ENCODE results near the gene GPR160.

- TF ChIP-seq CTCF (conservative IDR thresholded peaks at IDR 0.05; ENCODE audit: low read depth in 2 of 2) (no peak), ZNF331 (CRISPR knock-in tag; IDR thresholded peaks at IDR 0.05; ENCODE audit: low read depth) (no peak), EZH2phosphoT487 (IDR thresholded peaks at IDR 0.05; ENCODE audit: unreplicated experiment) (no peak), POLR2AphosphoS5 (IDR thresholded peaks at IDR 0.05; ENCODE audit: low read depth) (no peak), CREB1 (CRISPR knock-in tag; IDR thresholded peaks at IDR 0.05; ENCODE audit: low read depth) (no peak), REST (IDR thresholded peaks at IDR 0.05; ENCODE audit: unreplicated experiment) (no peak)
These were observed 38.4 kb upstream of the GPR160 start for GRCh38 chr3:169999433-169999832.

All from GM23338 (cell line).